ENCODE measurements around the gene CRISPLD2.

DNA sequence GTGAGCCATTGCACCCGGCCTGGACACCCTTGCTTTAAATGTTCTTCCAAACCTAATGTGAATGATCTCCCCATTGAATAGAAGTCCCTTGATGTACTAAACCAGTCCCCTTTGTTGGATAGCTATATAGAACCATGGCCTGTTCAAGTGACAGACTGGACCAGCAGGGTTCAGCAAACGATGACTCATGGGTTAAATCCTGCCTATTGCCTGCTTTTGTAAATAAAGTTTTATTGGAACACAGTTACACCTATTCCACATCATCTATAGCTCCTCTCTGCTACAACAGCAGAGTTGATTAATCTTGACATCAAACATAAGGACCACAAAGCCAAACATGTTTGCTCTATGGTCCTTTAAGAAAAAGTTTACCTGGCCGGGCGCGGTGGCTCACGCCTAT lies 56.1 kb downstream of the CRISPLD2 start:
- TF ChIP-seq ZBTB21 (tag by site-specific recombination; IDR thresholded peaks at IDR 0.05) (no peak), YY1 (tag by site-specific recombination; IDR thresholded peaks at IDR 0.05) (no peak), ATF2 (tag by site-specific recombination; IDR thresholded peaks at IDR 0.05; ENCODE audit: low read depth) (no peak), ZNF660 (tag by site-specific recombination; IDR thresholded peaks at IDR 0.05) (no peak), ZNF416 (tag by site-specific recombination; IDR thresholded peaks at IDR 0.05) (no peak), ZXDB (tag by site-specific recombination; IDR thresholded peaks at IDR 0.05) (no peak), ZNF677 (tag by site-specific recombination; IDR thresholded peaks at IDR 0.05) (no peak), ZNF350 (tag by site-specific recombination; IDR thresholded peaks at IDR 0.05) (no peak), ZNF792 (tag by site-specific recombination; IDR thresholded peaks at IDR 0.05) (no peak), ZSCAN5A (tag by site-specific recombination; IDR thresholded peaks at IDR 0.05) (no peak), ZNF157 (tag by site-specific recombination; IDR thresholded peaks at IDR 0.05) (no peak)
- TF ChIP-seq, protein P1, sequence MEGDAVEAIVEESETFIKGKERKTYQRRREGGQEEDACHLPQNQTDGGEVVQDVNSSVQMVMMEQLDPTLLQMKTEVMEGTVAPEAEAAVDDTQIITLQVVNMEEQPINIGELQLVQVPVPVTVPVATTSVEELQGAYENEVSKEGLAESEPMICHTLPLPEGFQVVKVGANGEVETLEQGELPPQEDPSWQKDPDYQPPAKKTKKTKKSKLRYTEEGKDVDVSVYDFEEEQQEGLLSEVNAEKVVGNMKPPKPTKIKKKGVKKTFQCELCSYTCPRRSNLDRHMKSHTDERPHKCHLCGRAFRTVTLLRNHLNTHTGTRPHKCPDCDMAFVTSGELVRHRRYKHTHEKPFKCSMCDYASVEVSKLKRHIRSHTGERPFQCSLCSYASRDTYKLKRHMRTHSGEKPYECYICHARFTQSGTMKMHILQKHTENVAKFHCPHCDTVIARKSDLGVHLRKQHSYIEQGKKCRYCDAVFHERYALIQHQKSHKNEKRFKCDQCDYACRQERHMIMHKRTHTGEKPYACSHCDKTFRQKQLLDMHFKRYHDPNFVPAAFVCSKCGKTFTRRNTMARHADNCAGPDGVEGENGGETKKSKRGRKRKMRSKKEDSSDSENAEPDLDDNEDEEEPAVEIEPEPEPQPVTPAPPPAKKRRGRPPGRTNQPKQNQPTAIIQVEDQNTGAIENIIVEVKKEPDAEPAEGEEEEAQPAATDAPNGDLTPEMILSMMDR (tag by site-specific recombination; IDR thresholded peaks at IDR 0.05): no peak
- TF ChIP-seq, protein P2, sequence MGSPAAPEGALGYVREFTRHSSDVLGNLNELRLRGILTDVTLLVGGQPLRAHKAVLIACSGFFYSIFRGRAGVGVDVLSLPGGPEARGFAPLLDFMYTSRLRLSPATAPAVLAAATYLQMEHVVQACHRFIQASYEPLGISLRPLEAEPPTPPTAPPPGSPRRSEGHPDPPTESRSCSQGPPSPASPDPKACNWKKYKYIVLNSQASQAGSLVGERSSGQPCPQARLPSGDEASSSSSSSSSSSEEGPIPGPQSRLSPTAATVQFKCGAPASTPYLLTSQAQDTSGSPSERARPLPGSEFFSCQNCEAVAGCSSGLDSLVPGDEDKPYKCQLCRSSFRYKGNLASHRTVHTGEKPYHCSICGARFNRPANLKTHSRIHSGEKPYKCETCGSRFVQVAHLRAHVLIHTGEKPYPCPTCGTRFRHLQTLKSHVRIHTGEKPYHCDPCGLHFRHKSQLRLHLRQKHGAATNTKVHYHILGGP (tag by site-specific recombination; IDR thresholded peaks at IDR 0.05): no peak
- TF ChIP-seq, protein P3, sequence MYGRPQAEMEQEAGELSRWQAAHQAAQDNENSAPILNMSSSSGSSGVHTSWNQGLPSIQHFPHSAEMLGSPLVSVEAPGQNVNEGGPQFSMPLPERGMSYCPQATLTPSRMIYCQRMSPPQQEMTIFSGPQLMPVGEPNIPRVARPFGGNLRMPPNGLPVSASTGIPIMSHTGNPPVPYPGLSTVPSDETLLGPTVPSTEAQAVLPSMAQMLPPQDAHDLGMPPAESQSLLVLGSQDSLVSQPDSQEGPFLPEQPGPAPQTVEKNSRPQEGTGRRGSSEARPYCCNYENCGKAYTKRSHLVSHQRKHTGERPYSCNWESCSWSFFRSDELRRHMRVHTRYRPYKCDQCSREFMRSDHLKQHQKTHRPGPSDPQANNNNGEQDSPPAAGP (tag by site-specific recombination; IDR thresholded peaks at IDR 0.05): no peak

Data from HEK293 (cell line).